ENCODE measurements around the gene COMMD1.

DNA sequence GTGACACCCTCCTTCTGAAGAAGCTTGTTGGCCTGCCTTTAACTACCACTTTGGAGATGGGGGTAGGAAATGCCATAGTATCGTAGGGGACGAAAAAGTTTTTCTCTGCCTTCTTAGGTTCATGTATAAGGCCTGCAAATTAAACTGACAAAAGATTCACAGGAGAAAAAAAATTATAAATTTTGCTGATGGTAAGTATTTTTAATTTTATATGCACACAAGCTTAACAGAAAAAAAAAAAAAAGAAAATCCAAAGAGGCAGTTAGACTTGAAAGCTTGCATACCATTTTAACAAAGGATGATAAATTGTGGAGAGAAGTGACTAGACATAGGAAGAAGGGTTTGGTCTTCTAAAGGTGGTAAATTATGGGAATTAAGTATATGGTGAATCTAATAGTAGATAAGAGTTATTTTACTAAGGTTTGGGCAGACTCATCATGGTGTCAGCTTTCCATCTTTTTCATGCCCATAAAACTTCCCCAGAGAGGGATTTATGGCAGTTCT is 227.9 kb downstream of the COMMD1 start:
- no peak for TF ChIP-seq POLR2A (IDR thresholded peaks at IDR 0.05)
- TF ChIP-seq, protein P1, sequence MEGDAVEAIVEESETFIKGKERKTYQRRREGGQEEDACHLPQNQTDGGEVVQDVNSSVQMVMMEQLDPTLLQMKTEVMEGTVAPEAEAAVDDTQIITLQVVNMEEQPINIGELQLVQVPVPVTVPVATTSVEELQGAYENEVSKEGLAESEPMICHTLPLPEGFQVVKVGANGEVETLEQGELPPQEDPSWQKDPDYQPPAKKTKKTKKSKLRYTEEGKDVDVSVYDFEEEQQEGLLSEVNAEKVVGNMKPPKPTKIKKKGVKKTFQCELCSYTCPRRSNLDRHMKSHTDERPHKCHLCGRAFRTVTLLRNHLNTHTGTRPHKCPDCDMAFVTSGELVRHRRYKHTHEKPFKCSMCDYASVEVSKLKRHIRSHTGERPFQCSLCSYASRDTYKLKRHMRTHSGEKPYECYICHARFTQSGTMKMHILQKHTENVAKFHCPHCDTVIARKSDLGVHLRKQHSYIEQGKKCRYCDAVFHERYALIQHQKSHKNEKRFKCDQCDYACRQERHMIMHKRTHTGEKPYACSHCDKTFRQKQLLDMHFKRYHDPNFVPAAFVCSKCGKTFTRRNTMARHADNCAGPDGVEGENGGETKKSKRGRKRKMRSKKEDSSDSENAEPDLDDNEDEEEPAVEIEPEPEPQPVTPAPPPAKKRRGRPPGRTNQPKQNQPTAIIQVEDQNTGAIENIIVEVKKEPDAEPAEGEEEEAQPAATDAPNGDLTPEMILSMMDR (IDR thresholded peaks at IDR 0.05): no peak
